Stimulated activated CD8-positive, alpha-beta memory T cell treated with anti-CD3 and anti-CD28 coated beads, Interleukin-12 subunit alpha, Interleukin-12 subunit beta, amount 100 ng/mL, for 4 hours (primary cell): Measurements from ENCODE around the gene CD163L1.
A peak's percentile ranks its signal among the peaks of the same experiment; 100 is the strongest.
"Not testable (repeated sequence)": the region's sequence is repeated elsewhere in the genome, so short reads cannot be mapped to it uniquely, and the experiment has no call there.

Experiments used
- DNase-seq: peaks from one replicate; pipeline ENCODE4 v3.0.0-alpha.2; 2020; ENCODE audit warnings: low read depth

The CD163L1 gene

DNA sequence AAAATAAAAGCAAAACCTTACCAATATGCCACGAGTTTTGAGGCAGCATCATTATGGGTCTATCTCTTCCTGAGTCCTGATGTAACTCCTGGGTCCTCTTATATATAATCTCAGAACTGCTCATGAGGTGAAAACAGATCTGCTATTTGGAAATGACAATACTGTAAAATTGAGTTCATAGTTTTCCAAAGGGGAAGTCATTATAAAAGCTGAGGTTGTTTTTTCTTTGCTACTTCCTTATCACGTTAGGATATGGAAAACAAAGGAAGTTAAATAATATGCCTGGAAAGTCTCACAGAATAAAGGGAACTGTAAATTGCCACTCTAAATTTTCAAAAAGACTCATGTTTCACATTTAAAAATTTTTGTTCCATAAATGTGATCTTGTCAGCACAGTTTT is at the start of gene CD163L1:
CD163L1 (minus strand) TSS at position 78 of the 400 bp plus-strand sequence; CDS start at position 52, 26 bp downstream.
- DNase-seq, result no peak

DNA sequence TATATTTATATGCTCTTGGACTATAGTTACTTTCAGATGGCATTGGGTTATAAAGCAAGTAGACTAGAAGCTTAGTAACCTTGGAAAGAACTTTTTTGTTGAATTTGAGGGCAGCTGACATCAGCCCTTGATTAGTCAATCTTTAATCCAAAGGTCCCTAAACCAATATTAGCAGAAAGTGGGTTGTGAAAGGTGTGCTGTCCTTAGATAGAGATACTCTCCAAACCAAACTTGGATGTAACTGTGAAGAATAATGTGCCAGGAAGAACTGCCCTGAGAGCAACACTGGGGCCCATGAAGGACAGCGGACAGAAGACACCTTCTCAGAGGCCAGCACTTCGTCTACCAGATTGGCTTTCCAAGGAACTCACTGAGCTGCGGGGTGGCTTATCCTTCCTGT is 49.1 kb upstream of the CD163L1 start:
- DNase-seq, result no peak

DNA sequence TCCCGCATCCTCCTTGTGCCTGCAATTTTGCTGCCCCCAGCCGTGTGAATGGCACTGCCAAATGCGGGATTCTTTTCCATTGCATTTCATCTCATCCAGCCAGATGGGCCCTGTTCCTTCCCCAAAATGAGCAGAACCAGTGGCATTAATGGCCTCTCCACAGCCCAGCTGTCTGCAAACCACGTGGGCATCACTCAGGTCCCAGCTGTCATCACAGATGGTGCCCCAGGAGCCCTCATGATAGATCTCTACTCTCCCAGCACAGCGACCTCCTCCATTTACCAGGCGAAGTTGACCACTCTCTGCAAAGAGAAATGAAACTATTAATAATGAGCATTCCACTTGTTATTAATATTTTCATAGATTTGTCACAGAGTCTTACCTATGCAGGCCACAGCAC is 42.6 kb upstream of the CD163L1 start:
- no peak for DNase-seq

DNA sequence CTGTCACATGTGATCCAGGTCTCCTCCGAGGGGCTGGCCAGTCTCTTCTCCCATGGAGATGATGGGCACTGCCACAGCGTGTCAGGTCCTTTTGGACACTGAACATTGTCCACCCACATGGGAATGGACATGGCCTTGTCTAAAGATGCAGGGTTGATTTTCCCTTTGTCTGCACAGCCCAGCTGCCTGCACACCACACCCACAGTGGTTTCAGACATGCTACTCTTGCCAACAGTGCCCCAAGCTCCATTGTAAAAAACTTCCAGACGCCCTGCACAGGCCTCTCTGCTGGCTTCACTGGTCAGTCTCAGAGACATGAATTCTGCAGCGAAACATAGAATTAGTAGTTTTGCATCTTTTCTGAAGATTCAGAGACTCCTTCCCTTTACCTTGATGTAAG is 41.1 kb upstream of the CD163L1 start:
- DNase-seq, result no peak

DNA sequence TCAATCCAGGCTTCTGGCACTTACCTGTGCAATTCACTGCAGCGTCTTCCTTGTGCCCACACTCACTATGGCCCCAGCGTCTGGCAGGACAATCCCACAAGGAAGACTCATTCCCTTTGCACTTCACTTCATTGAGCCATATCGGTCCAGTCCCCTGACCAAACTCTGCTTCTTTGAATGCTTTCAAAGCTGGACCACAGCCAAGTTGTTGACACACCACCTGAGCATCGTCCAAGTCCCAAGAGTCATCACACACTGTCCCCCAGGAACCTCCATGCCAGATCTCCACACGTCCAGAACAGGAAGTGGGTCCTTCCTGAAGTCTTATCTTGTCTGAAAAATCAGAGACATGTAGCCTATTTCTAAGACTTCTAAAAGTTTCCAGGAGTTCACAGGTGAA is 39.4 kb upstream of the CD163L1 start:
- DNase-seq, result no peak

DNA sequence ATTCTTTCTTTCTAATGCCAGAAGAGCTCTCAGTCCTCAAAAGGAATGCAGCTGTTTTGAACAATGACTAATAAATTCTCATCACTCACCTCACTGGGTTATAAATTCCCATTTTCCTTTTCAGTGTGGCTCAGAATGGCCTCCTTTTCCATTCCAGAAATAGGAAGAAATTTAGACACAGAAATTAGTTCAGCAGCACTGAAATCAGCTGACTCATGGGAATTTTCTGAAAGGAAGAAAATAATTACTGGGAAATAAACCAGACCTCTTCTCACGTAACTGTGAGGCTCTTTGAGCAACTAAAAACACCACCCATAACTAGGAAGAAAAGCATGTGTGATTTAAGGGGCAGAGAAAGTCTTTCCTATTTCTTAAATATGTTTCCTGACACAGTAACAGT is 35.8 kb upstream of the CD163L1 start:
- DNase-seq, result no peak

DNA sequence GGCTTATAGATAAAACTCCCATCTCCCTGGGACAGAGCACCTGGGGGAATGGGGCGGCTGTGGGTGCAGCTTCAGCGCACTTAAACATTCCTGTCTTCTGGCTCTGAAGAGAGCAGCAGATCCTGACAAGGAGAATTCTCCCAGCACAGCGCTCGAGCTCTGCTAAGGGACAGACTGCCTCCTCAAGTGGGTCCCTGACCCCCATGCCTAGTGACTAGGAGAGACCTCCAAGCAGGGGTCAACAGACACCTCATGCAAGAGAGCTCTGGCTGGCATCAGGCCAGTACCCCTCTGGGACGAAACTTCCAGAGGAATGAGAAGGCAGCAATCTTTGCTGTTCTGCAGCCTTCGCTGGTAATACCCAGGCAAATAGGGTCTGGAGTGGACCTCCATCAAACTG is 28.1 kb upstream of the CD163L1 start:
- no peak for DNase-seq

DNA sequence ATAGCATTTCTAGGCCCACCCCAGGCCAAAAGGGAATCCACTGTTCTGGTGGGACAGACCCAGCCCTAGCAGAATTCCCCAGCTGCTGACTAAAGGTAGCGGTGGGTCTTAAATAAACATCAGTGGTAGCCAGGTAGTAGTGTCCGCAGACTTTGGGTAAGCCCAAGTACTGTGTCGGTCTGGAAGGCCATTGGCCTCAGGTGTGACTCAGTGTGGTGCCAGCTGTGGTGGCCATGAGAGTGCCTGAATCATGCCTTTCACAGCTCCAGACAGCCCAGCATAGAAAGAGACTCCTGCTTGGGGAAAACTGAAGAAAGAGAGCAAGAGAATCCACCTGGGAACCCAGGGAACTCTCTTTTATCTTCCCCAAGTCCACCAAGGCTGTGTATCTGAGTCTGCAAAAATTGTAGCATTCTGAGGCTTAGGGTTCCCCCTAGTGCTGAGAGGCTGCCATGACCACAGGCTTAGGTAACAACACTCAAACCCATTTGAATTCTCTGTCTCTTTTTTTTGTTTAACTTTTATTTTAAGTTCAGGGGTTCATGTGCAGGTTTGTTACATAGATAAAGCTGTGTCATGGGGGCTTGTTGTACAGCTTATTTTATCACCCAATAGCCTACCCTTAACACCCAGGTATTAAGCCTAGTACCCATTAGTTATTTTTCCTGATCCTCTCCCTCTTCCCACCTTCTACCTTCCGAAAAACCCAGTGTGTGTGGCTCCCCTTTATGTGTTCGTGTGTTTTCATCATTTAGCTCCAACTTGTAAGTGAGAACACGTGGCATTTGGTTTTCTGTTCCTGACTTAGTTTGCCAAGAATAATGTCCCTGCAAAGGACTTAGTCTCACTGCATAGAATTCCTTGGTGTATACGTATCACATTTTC is 16.7 kb upstream of the CD163L1 start:
- DNase-seq, result peak; percentile 12

DNA sequence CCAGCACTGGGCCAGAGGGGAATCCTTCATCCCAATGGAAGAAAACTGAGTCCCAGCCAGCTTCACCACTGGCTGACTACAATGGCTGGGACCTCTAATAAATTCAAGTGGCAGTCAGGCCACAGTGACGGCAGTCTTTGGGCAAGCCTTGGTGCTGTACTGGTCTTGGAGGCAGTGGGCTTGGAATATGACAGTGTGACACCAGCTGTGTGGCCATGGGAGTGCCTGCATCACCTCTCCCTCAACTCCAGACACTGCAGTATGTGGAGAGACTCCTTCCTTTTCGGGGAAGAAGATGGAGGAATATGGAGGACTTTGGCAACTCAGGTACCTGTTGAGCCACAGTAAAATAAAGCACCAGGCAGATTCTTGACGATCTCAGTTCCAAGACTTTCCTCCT is 16.0 kb upstream of the CD163L1 start:
- no peak for DNase-seq

DNA sequence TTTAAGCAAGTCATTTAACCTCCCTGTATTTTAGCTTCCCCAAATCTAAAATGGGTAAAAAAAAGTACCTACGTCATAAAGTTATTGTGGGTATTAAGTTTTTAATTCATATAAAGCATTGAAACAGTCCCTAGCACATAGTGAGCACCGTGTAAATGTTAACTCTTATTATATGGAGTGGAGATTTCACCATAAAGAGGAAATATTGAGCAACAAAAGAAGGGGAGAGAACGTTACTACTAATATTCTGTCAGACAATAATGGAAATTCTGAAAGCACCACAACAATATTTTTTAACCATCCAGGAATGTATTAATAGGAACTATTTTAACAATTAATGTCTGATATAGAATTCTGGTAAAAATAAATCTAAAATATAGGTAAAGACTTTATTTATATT is 7.8 kb upstream of the CD163L1 start:
- no peak for DNase-seq

DNA sequence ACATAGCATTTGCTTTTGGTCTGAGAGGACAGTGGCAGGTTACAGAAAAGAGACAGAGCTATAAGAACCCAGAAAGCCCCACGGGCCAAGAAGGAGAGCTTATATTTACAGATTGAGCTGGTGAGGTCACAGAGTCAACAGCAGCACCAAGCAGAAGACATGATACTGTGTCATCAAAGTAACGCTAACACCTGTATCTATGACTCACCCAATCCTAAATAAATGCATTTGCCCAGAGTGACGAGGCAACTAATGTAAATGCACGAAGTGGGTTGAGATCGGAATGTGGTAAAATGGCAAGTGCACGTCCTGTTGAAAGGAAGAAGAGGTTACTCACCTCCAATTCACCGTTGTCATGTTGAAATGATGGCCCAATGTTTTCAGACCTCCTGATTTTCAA is 6.7 kb upstream of the CD163L1 start:
- no peak for DNase-seq

DNA sequence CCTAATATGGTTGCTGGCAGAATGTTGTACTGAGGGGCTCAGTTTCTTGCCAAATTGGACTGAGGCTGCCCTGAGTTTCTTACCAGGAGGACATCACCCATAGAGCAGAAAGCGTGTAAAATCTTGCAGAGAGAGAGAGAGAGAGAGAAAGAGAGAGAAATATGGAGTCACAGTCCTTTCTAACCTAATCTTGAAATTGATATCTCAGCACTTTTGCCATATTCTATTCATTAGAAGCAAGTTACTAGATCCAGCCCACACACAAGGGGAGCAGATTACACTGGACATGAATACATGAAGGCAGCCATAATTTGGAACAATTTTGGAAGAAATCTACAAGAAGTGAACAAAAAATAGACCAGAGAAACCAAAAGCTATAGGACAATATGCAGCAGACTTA is 4.1 kb upstream of the CD163L1 start:
- DNase-seq, result no peak

DNA sequence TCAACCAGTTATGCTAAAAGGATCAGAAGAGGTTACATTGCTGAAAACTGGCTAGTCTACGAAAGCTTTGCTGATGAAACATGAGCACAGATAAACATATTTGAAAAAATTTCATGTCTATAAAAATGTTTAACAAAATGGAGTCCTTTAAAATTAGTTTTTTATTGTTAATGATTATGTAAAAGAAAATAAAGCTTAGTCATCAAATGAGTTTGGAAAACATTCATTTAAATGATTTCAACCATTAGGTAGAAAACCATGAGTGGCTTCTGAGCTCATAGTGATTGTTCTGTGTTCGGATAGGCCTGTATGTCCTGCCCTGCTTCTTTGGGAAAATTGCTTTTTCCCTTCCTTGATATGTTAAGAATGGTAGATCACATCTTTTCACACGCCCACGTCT is 584 bp upstream of the CD163L1 start:
- no peak for DNase-seq

DNA sequence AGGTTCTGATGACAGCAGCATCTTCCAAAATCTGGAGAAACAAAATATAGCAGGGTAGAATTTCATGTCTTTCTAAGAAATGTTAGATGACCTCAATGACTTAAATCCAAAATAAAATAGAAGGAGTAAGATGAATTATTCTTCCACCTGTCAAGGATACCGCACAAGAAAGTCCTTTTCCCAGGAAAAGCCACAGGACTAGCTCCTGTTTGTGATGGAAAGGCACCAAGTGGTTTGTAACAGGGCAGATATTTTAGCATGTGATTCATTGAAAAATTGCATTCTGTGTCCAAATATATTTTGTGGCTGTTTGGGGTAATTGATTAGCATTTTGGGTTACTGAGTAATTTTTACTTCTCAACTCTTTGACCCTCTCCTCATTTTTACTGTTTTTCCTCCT is 2.7 kb downstream of the CD163L1 start:
- DNase-seq, result no peak

DNA sequence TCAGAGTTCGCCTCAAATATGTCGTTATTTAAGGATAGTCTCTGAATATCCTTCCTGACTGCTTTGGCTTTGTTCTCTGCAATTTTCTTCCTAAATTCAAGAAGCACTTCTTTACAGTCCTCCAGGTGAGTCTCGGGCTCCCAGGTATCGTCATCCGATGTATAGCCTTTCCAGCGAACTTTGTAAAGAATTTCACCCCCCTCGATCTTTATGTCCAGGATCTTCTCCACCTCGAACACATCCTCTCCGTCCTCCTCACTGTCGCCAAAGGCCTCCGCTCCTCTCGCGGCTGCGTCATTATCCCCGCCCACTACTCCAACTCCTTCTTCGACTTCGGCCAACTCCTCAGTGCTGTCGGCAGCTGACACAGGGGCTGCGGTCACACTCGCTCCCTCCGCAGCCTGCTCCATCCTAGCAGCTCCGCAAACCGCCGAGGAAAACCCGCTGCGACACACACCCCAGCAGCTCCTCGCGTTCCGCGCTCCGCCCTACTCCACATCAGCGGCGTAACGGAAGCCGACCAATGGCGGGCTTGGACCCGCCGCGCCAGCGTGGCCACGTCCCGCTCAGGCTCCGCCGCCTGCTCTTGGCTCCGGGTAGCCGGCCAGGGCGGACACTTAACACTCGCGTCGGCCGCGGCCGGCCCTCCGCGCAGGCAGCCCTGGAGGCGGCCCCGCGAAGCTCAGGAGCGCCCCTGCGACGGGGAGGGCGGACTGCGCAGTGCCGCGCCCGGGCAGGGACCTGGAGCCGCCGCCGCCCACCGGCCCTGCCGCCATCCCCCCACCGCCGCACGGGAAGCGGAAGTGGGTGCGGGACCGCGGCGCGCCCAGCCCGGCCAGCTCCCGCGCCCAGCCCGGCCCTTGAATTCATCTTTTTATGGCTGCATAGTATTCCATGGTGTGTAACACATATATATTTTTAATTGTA is 4.1 kb downstream of the CD163L1 start:
- DNase-seq, result peak; percentile 22

DNA sequence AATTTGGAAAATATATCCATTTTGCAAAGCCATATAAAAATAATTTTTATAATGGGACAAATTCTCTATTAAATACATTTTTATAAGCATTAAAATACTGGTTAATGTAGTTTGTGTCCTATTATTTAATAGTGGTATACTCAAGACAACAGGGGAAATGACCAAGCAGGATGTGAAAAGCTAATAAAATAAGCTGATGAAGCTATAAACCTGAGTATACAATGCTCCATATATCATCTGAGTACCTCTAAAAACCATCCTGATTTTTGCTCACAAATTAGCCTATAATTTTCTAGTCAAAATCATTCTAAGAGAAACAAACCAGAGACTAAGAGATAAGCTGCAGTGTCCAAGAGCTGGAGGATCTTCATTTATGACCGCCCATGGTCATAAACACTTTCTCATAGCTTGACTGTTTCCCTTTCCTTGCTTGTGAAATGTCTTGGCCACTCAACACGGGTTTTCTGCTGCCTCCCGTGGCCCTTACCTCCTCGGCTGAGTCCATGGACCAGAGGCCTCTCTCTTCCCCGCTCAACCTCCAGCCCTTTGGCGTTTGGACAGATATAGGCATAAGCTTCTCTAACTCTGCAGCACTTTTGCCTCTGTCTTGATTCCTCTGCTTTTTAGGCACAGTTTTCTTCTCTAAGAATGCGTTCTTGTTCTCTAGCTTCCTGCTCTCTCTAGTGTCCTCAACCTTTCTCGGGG is 5.5 kb downstream of the CD163L1 start:
- DNase-seq, result not testable (repeated sequence)

DNA sequence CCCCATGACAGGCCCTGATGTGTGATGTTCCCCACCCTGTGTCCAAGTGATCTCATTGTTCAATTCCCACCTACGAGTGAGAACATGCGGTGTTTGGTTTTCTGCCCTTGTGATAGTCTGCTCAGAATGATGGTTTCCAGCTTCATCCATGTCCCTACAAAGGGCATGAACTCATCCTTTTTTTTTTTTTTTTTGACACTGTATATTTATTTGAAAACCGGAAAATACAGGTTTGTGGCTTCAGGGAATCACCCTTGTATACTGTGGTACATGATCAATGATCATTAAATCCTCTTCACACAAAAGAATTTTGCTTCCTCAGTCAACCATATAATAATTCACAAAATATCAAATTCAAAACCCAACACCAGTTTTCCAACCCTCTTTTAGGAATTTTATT is 6.5 kb downstream of the CD163L1 start:
- not testable (repeated sequence) for DNase-seq

DNA sequence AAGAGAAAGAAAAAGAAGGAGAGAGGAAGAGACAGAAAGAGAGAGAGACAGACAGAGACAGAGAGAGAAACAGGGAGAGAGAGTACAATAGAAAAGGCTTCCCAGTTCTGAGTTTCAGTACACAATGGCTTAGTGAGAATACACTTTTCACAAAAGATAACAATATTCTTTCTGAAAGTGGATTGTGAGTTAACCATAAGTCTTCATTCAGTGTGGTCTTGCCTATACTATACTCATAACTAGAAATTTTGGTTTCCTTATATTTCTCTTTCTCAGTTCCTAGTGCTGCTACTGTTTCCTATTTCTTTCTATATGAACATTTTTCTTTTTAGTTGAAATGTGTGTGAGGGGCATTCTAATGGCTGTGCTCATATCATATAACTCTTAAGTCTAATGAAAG is 9.3 kb downstream of the CD163L1 start:
- DNase-seq, result no peak

DNA sequence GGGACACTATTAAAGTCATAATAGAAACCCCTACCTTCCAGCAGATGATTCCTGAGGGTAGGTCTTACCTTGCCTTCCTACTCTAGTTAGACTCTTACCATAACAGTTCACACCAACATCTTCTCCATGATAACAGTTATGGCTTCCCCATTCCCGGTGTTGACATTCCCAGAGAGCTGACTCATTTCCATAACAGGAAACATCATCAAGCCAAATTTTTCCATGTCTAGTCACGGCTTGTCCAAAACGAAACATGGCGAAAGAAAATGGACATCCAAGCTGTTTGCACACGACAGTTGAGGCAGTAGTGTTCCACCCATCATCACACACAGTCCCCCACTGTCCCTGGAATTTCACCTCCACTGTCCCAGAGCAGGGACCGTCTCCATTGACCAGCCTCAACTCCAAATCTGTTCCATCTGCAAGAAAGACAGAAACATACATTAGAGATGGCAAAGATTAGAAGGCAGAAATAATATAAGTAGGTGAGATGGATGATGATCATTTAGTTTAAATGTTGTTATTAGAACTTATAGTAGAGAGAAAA is 10.6 kb downstream of the CD163L1 start:
- DNase-seq, result no peak

DNA sequence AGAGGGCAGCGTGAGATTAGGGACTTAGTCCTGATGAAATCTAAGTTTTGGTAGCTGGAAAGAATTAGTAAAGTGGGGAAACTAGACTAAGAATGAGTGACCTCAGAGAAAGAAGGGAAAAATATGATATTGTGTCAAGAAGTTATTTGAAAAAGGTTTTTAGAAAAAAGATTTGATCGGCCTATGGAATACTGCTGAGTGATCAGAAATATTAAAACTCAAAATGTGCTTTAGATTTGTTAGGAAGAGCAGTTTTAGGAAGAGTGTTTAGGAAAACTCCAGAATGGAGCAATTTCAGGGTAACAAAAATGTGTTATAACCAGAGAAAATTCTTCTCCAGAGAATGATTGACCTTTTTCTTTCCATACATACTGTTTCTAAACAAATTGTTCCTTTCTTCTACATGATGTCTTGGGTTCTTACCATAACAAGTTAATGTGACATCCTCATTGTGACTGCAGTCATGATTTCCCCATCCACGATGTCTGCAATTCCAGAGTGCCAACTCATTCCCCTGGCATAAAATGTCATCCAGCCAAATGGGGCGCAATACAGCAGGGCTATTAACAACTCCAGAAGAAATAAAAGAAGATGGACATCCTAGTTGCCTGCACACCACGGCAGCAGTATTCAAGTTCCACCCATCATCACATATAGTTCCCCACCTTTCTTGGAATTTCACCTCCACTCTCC is 11.8 kb downstream of the CD163L1 start:
- no peak for DNase-seq

DNA sequence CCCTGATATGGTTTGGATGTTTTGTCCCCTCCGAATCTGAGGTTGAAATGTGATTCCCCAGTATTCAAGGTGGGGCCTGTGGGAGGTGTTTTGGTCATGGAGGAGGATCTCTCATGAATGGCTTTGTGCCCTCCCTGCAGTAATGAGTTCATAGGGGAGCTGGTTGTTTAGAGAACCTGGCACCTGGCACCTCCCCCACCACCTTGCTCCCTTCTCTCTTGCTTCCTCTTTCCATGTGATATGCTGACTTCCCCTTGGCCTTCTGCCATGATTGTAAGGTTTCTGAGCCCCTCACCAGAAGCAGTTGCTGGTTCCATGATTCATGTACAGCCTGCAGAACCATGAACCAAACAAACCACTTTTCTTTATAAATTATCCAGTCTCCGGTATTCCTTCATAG is 32.6 kb downstream of the CD163L1 start:
- DNase-seq, result no peak

DNA sequence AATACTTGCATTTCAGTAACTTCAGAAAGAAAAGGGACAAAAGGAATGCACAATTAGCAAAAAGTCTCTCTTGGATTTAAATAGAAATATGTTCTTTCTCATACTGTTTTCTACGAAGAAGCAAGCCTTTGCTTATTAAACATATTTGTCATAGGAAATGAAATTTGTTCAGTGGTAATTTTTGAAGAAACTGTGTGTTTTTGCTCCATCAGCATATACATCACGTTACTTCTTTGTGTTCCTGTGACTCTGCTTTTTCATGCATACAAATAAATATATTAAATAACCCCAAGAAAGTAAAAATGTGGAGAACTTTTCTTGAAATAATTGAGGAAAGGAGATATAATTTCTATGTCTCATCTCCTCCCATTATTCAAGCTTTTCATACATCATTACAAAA is 39.7 kb downstream of the CD163L1 start:
- DNase-seq, result no peak
